Measurements from ENCODE around the gene RELA. TPM values are rescaled to one million over a fixed set of nuclear protein-coding genes. Genes with fewer than 3 reads are reported as not detected.

The RELA gene
- total and polyA plus RNA-seq, 2 donors (not counting 1 experiment from before 2014, with no cell fraction given) = 124 to 154 TPM

- H2AFZ ChIP-seq (ENCODE audit: insufficient read depth, low read depth, low read length, poor library complexity, severe bottlenecking) = no peak overlapping the region
- no peak for TF ChIP-seq CTCF (IDR thresholded peaks at IDR 0.05)
- TF ChIP-seq EZH2 (IDR thresholded peaks at IDR 0.05; ENCODE audit: borderline replicate concordance, insufficient read depth, low read depth, low read length, poor library complexity, severe bottlenecking) = no peak
- peaks cover 8 to 30% of the 10 kb centered on the region in 2 donors for H3K4me1 ChIP-seq (ENCODE audit: control insufficient read depth in 2 of 2, insufficient read depth in 2 of 2, low read length in 2 of 2)
- no peaks in the 10 kb centered on the region for H3K9me3 Mint-ChIP-seq (ENCODE audit: insufficient read depth)
- peaks cover 57% of the 10 kb centered on the region for H4K20me1 ChIP-seq (ENCODE audit: control insufficient read depth, insufficient read depth, low read length, poor library complexity, severe bottlenecking)
- peaks cover 87% of the 10 kb centered on the region for H3K79me2 ChIP-seq (ENCODE audit: control insufficient read depth, insufficient read depth, low read length)
- 84% methylated on average over 14 of the region's 14 CpGs for WGBS (ENCODE audit: insufficient coverage)
- no peak overlapping the region for H3K4me2 ChIP-seq (replicated peaks; ENCODE audit: low read depth, low read length, poor library complexity, severe bottlenecking)
- peaks cover 0 to 58% of the 10 kb centered on the region in 2 experiments for H3K36me3 ChIP-seq (replicated peaks in 1 of 2; ENCODE audit: control extremely low read depth in 1 of 2, control insufficient read depth in 1 of 2, extremely low read depth in 1 of 2, insufficient read depth in 2 of 2, low read length in 1 of 2)
- no peak overlapping the region for H3K27ac Mint-ChIP-seq
- POLR2A ChIA-PET = no interaction called here
- ATAC-seq (ENCODE audit: low read depth) (no peak), DNase-seq (no peak)
- no peaks in the 10 kb centered on the region for H3K27me3 Mint-ChIP-seq
- no peak overlapping the region for H3K4me3 ChIP-seq (ENCODE audit: control extremely low read depth in 1 of 5, extremely low read depth in 1 of 5, insufficient read depth in 1 of 5, low read depth in 2 of 5, low read length in 4 of 5)
- no peak overlapping the region for H3K4me3 Mint-ChIP-seq
- H3K27me3 ChIP-seq (replicated peaks in 1 of 4; ENCODE audit: control extremely low read depth in 1 of 4, control insufficient read depth in 3 of 4, insufficient read depth in 4 of 4, low read length in 3 of 4) = no peaks in the 10 kb centered on the region
- H3K9me3 ChIP-seq (ENCODE audit: control extremely low read depth in 1 of 3, control insufficient read depth in 2 of 3, insufficient read depth in 1 of 3, low read length in 2 of 3) = no peaks in the 10 kb centered on the region
- CTCF ChIA-PET = interaction anchor here (1.0 kb wide), 1 partner anchor 8 kb away, joined by 4 read pairs; no protein-coding TSS in a partner anchor
- H3K4me1 Mint-ChIP-seq = peaks cover 21% of the 10 kb centered on the region
- H3K27ac ChIP-seq (ENCODE audit: low read length in 2 of 2) = no peak overlapping the region
- intact Hi-C loops (cut with micrococcal nuclease) = no loop called here
- no peak overlapping the region for H3K9ac ChIP-seq (ENCODE audit: low read length)
These were observed 28.6 kb downstream of the RELA start for GRCh38 chr11:65634109-65634436.

DNA sequence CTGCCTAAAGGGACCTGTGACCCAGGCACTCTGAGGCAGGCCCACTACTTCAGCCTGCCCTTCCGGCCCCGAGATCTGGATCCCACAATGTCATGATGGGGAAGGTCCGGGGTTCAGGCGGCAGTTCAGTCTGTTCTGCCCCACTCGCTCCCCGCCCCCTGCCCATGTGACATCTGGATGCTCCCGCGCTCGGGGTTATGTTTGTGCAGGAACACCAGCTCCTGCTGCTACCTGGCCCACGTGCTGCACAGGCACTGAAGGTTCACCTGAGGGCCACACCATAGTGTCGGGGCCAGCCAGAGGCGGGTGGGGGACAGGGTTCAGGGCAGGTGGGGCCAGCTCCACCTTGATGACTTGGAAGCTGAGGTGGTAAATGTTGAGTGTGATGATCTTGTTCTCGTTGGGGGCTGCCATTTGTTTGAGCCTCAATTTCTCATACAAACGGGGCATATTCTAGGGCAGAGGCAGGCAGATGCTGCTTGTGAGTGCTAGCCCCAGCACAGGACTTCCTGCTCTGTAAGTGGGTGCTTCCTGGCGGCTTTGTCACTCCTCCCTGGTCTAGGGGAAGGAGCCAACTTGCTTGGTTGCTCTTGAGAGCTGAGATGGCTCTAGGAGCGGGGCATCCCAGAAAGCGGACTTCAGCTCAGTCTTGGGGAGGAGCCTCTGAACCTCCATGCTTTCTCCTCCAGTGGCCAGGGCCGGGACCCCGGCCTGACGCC is 29.2 kb downstream of the RELA start:
- peaks cover 17% of the 10 kb centered on the region for H3K4me1 Mint-ChIP-seq
- peaks cover 6 to 25% of the 10 kb centered on the region in 2 donors for H3K4me1 ChIP-seq (ENCODE audit: control insufficient read depth in 2 of 2, insufficient read depth in 2 of 2, low read length in 2 of 2)
- DNase-seq (no peak), ATAC-seq (ENCODE audit: low read depth) (no peak)
- no peaks in the 10 kb centered on the region for H3K27me3 Mint-ChIP-seq
- H4K20me1 ChIP-seq (ENCODE audit: control insufficient read depth, insufficient read depth, low read length, poor library complexity, severe bottlenecking) = peaks cover 61% of the 10 kb centered on the region
- no peaks in the 10 kb centered on the region for H3K9me3 ChIP-seq (ENCODE audit: control extremely low read depth in 1 of 3, control insufficient read depth in 2 of 3, insufficient read depth in 1 of 3, low read length in 2 of 3)
- H3K4me3 ChIP-seq (ENCODE audit: control extremely low read depth in 1 of 5, extremely low read depth in 1 of 5, insufficient read depth in 1 of 5, low read depth in 2 of 5, low read length in 4 of 5) = no peak overlapping the region
- ChIA-PET POLR2A (no interaction called here), CTCF (interaction anchor here (0.6 to 1.1 kb wide), 3 partner anchors 8 to 484 kb away, joined by 3 to 4 read pairs (median 4); no protein-coding TSS in a partner anchor)
- TF ChIP-seq EZH2 (IDR thresholded peaks at IDR 0.05; ENCODE audit: borderline replicate concordance, insufficient read depth, low read depth, low read length, poor library complexity, severe bottlenecking) = no peak
- no peak for TF ChIP-seq CTCF (IDR thresholded peaks at IDR 0.05)
- peaks cover 87% of the 10 kb centered on the region for H3K79me2 ChIP-seq (ENCODE audit: control insufficient read depth, insufficient read depth, low read length)
- H3K4me3 Mint-ChIP-seq = no peak overlapping the region
- intact Hi-C loops (cut with micrococcal nuclease) = no loop called here
- no peaks in the 10 kb centered on the region for H3K27me3 ChIP-seq (replicated peaks in 1 of 4; ENCODE audit: control extremely low read depth in 1 of 4, control insufficient read depth in 3 of 4, insufficient read depth in 4 of 4, low read length in 3 of 4)
- H2AFZ ChIP-seq (ENCODE audit: insufficient read depth, low read depth, low read length, poor library complexity, severe bottlenecking) = no peak overlapping the region
- peaks cover 0 to 63% of the 10 kb centered on the region in 2 experiments for H3K36me3 ChIP-seq (replicated peaks in 1 of 2; ENCODE audit: control extremely low read depth in 1 of 2, control insufficient read depth in 1 of 2, extremely low read depth in 1 of 2, insufficient read depth in 2 of 2, low read length in 1 of 2)
- H3K27ac ChIP-seq (ENCODE audit: low read length in 2 of 2) = peak overlapping the region in 1 of 2 donors; percentile 29
- H3K4me2 ChIP-seq (replicated peaks; ENCODE audit: low read depth, low read length, poor library complexity, severe bottlenecking) = no peak overlapping the region
- 62% methylated on average over 20 of the region's 20 CpGs for WGBS (ENCODE audit: insufficient coverage)
- no peak overlapping the region for H3K9ac ChIP-seq (ENCODE audit: low read length)
- H3K27ac Mint-ChIP-seq = no peak overlapping the region
- H3K9me3 Mint-ChIP-seq (ENCODE audit: insufficient read depth) = no peaks in the 10 kb centered on the region

Measured in B cell (primary cell).